ENCODE results near the gene UBE2K.

- TF ChIP-seq POLR2AphosphoS5 (IDR thresholded peaks at IDR 0.05; ENCODE audit: low read depth, low read length) (no peak), TAF1 (IDR thresholded peaks at IDR 0.05; ENCODE audit: borderline replicate concordance, insufficient read depth, low read length) (no peak)
These were observed 12.4 kb downstream of the UBE2K start for GRCh38 chr4:39710098-39710896.

Data from PFSK-1 (cell line).